Stimulated activated CD4-positive, alpha-beta T cell treated with anti-CD3 and anti-CD28 coated beads, Interleukin-1b, Interleukin-23, amount 100 ng/mL, for 24 hours (primary cell): ENCODE measurements around the gene C6orf52.
"Not testable (repeated sequence)": the region's sequence is repeated elsewhere in the genome, so short reads cannot be mapped to it uniquely, and the experiment has no call there.

Source experiments
- DNase-seq, 4 experiments: peaks; one replicate each; pipeline ENCODE4 v3.0.0-alpha.2; 2020; ENCODE audit warnings: low read depth in 4 of 4, low spot score in 1 of 4

The C6orf52 gene

DNA sequence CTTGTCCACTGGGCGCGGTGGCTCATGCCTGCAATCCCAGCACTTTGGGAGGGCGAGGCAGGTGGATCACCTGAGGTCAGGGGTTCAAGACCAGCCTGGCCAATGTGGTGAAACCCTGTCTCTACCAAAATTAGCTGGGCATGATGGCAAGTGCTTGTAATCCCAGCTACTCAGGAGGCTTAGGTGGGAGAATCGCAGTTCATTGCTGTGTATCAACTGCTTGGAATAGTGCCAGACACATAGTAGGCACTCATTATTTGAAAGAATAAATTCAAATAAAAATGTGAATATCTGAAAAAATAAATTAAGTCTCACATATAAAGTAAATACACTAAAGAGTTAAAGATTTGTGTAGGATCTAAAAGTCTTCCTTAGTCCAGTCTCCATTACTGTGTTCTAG, 2.2 kb upstream of the C6orf52 start:
- no peak for DNase-seq

DNA sequence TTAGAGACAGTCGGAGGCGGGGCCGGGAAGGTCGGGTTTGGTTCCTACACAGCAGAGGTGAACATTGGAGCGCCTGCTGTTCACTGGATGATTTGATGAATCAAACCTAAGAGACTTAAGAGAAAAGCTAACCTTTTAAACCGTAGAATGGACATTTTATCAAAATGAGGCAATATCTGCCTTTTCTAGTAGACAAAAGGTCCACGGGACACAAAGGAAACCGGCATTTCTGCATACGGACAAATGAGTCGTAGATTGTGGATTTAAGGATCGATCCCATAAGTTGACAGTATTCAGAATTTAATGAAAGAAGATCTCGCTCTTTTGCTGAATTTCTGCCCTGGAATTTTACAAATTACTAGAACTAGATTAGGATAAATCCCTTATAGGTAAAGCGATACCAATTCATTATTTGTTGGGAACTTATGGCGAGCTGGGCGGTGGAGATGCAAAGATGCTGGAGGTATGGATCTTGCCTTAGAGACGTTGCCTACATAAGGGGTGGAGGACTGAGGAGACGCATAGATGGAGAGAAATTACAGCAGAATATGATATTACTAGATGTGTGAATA, 756 bp upstream of the C6orf52 start:
- DNase-seq = no peak

DNA sequence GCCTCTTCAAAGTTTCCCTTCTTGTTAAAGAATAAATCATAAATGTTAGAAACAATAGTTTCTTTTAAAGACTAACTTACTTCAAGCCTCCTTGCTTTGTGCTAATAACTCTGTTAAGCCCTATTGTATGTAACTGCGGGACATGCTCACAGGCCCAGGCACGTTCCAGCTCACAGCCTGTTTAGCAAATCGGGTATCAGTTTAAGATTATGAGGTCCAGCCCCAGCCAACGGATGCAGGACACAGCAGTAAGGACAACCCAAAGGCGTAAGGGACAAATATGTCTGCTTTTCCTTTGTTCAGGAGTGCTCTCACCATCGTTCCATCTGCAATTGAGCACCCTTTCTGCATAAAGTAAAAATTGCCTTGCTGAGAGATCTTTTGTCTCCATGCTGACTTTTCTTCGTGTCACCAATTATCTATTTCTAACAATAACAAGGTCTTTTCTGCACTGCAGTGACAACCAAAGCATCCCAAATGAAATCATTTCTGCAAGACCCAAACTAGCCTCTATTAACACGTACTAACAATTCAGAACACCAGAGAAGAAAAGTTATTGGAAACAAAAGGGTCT, 1.4 kb downstream of the C6orf52 start:
- no peak for DNase-seq

DNA sequence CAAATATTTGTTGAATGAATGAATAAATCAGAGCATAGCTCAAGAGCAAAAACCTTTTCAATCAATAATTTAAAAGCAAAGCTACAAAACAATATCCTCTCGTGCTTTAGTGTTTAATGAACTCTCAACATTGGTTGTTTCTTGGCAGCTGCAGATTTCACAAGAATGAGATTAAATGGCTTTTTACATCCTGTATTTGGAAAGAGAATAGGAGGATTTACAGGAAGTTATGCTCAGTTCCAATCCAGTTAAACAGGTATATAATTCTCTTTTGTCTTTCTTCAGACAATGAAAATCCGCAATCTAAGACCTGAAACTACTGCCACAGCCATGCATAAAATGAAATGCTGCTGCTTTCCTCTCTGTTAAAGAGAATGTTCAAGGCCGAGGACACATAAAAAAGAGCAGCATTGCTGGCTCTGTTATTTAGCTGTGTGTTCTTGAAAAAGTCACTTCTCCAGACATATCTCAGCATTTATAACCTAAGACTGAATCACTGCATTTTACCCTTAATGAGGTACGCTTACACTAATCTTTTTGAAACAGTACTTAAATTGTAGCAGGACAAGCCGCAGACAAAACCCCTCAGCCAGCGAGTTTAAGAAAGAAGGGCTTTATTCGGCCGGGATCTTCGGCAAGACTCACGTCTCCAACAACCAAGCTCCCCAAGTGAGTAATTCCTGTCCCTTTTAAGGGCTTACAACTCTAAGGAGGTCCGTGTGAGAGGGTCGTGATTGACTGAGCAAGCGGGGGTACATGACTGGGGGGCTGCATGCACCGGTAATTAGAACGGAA, 3.6 kb downstream of the C6orf52 start:
- no peak for DNase-seq

DNA sequence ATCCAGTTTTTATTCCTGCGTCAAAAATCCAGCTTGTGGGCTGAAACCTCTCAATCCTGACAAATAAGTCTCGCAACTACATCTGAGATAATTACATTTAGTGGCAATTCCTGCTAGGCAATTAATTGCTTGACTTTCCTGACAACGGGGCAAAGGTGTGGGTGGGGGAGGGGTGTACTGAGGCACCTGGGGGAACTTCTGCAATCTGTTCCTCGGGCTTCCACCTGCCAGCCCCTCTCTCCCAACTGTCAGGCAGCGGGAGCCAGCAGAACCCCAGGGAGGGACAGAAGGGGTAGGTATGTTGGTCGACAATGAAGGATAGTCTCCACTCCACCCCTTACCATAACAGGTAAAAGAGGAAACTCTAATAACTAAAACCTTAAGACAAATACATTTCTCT, 6.8 kb downstream of the C6orf52 start:
- DNase-seq = no peak

DNA sequence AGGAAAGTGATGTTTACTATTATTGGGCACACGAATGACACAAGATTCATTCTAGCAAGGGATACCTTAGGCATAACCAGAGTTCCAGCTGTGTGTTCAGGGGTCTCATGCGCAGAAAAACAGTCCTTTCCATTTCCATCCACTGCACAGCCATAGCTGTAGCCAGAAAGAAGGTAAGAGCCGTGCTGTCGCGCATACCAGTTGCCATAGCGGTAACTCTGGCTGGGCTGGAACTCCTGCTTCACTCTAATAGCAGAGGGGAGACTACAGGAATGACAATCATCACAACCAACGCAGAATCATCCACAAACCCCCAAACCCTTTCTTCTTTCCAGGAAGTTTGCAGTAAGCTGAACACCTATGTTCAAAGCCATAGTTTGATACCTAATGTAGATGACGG, 7.5 kb downstream of the C6orf52 start:
- DNase-seq = no peak

DNA sequence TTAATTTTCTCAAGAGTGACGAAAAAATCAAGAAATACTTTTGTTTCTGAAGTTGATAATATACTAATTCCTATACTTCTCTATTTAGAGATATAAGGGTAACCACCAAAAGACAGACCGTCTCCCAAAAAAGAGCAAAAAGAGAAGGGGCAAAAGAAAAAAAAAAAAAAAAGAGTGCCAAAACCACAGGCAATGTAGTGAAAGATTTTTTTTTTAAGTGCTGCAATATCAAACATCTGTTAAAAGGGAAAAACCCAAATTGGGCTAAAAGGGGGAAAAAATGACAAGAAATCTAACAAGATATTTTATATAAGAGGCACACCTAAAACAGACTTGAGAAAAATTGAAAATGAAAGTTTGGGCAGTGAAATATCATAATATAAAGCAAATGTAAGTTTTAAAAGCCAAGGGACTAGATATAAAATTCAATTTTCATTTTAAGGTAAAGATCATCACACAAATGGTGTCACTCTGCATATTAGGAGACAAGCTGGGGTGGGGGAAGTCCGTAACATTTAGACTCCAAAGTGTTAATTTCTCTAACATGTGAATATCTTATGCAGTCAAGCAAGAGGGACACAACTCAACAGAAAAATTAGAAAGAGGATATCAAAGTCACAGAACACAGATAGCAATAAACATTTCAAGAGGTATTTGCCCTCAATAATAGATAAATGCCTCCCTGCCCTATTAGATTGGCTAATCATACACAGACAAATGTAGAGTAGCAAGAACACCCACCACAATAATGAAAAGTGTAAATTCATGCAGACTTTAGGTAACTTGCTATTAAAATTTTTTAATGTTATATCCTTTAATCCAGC, 9.1 kb downstream of the C6orf52 start:
- no peak for DNase-seq

DNA sequence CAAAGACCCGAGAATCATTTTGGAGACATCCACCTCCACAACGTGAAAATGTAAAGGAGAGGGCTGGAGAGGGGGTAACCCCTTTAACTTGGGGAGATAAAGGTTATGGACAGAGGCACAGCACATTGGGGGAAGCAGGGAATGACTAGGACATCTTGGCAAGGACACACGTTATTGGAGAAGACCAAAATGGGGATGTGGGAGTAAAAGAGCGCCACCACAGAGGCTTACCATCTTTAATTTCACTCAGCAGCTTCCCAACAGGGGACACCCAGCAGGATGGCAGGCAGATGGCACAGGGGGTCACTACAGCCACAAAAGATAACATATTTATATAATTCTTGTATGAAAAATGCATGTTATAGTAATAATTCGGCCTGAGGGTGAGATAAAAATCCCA, 9.8 kb downstream of the C6orf52 start:
- DNase-seq = no peak

DNA sequence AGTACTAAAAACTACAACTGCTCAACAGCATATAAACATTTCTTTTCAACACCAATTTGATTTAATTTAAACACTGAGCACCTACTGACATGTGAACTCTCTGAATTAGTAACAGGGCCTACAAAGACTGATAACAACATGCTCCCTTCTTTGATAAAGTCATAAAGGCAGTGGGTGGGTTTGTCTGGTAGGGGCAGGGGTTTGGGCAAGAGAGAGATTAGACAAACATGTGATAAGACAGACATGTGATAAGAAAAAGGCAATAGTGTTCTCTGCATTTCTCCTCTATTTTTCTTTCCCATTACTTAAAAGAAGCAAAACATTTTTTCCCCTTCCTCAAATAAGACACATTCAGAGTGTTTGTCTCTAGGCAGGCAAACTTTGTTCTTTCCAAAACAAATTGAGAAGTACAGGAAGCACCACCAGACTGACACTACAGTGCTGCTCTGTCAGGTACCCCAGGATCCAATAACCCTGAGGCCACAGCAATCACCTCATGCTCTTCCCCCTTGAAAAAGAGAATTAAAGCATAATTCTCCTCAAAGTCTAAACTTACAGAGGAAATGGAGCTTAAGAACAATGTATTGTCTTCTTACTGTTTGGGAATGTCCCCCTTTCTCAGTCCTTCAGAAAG, 11.9 kb downstream of the C6orf52 start:
- DNase-seq = no peak

DNA sequence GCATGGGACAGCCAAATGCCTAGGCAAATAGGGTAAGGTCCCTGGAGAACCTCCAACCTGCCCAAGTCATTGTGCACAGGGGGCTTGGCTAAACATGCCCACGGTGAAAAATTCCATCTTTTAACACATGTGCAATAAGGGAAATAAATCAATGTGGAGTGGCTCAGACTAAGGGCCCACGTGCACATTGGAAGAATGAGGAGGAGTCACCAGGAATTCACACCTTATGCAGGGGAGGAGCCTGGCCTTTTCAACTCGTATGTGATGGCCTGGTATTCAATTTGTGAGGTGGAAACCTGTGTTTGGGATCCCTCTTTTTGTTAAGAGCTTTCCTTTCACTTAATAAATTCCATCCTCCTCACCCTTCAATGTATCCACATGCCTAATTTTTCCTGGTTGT, 12.6 kb downstream of the C6orf52 start:
- DNase-seq = no peak

DNA sequence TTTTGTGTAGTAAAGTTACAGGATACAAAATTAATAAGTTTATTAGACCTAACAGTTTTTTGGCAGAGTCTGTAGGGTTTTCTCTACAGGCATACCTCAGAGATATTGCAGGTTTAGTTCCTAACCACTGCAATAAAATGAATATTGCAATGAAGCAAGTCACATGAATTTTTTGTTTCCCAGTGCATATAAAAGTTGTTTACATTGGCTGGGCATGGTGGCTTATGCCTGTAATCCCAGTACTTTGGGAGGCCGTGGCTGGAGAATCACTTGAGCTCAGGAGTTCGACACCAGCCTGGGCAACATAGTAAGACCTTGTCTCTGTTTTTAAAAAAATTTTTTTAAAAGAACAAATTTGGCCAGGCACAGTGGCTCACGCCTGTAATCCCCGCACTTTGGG, 16.0 kb downstream of the C6orf52 start:
- no peak for DNase-seq

DNA sequence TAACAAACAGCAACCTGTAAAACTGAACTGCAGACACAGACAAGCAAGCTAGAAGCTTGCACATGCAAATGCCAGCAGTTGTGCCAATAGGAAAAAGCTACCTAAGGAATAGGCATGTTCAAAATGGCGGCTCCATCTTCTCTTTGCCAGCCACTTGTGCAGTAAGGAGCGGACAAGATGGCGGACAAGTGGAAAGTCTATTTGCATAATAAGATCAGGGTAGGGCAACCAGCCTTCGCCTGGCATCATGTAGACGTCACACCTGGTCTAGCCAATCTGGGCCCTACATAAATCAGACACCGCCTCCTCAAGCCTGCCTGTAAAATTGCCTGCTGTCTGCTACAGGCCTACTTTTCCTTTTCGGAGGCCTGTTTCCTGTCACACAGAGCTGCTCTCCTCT, 18.0 kb downstream of the C6orf52 start:
- DNase-seq = no peak

DNA sequence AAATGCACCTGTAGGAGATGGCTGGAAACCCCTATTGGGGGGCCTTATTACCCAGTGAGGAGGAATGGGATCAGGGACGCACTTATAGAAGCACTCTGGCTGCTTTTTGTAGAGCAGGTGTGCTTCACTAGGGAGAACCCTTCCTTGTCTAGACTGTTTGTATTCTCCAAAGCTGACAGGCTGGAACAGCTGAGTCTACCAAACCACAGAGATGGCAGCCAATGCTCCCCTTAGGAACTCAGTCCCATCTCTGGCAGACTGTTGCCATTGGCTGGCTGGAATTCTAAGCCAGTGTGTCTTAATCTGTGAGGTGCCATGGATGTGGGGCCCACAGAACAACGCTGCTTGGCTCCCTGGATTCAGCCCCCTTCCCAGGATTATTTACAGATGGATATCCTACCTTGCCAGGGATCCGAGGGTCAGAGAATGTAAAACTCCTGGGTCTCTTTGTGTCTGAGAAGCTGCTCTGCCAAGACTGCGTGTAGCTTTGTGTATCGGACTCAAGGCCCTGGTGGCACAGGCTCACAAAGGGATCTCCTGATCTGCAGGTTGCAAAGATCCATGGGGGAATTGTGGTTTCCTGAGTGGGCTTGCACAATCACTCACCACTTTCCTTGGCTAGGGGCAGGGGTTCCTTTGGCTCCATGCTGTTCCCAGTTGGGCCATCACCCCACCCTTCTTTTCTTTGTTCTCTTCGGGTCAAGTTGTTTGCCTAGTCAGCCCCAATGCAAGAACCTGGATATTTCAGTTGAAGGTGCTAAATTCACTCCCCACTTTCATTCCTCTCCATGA, 26.1 kb downstream of the C6orf52 start:
- no peak for DNase-seq

DNA sequence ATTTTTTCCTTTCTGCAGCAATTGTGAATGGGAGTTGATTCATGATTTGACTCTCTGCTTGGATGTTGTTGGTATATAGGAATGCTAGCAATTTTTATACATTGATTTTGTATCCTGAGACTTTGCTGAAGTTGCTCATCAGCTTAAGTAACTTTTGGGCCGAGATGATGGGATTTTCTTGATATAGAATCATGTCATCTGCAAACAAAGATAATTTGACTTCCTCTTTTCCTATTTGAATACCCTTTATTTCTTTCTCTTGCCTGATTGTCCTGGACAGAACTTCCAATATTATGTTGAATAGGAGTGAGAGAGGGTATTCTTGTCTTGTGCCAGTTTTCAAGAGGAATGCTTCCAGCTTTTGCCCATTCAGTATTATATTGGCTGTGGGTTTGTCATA, 28.8 kb downstream of the C6orf52 start:
- not testable (repeated sequence) for DNase-seq

DNA sequence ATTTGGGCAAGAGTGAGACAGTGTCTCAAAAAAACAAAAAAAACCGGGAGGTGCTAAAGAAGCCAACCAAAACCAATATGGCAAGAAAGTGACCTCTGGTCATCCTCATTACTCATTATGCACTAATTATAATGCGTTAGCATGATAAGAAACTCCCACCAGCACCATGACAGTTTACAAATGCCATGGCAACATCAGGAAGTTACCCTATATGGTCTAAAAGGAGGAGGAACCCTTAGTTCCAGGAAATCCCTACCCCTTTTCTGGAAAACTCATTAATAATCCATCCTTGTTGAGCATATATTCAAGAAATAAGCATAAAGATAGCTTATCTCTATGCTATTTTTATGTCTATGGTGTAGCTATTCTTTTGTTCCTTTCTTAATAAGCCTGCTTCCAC, 31.7 kb downstream of the C6orf52 start:
- DNase-seq = no peak

DNA sequence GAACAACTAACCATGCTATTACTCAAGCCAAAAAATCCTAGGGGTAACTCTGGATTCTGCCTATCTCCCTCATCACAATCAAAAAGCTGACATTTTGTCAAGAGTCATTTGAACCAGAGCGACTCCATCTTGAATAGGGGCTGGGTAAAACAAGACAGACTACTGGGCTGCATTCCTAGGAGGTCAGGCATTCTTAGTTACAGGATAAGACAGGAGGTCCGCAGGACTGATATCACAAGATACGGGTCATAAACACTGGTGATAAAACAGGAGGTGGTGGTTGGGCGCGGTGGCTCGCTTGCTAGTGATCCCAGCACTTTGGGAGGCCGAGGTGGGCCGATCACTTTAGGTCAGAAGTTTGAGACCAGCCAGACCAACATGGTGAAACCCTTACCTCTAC, 32.2 kb downstream of the C6orf52 start:
- DNase-seq = no peak

DNA sequence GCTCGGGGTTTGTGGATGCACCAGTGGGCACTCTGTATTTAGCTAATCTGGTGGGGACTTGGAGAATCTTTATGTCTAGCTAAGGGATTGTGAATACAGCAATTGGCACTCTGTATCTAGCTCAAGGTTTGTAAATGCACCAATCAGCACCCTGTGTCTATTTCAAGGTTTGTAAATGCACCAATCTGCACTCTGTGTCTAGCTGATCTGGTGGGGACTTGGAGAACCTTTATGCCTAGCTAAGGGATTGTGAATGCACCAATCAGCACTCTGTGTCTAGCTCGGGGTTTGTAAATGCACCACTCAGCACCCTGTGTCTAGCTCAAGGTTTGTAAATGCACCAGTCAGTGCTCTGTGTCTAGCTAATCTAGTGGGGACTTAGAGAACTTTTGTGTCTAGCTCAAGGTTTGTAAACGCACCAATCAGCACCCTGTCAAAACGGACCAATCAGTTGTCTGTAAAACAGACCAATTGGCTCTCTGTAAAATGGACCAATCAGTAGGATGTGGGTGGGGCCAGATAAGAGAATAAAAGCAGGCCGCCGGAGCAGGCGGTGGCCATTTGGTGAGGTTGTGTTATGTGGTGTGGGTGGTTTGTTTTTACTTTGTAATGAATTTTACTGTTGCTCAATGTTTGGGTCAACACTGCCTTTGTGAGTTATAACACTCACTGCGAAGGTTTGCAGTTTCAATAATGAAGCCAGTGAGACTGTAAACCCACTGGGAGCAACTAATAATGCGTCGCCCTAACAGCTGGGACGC, 33.8 kb downstream of the C6orf52 start:
- not testable (repeated sequence) for DNase-seq

DNA sequence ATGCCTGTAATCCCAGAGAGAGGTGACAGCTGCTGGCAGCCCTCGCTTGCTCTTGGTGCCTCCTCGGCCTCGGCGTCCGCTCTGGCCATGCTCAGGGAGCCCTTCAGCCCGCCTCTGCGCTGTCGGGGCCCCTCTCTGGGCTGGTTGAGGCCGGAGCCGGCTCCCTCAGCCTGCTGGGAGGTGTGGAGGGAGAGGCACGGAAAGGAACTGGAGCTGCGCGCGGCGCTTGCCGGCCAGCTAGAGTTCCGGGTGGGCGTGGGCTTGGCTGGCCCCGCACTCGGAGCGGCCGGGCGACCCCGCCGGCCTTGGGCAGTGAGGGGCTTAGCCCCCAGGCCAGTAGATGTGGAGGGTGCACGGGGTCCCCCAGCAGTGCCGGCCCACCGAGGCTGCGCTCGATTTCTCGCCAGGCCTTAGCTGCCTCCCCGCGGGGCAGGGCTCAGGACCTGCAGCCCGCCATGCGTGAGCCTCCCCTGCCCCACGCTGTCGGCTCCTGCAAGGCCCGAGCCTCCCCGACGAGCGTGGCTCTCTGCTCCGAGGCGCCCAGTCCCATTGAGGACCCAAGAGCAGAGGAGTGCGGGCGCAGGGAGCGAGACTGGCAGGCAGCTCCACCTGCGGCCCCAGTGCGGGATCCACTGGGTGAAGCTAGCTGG, 34.6 kb downstream of the C6orf52 start:
- no peak for DNase-seq

DNA sequence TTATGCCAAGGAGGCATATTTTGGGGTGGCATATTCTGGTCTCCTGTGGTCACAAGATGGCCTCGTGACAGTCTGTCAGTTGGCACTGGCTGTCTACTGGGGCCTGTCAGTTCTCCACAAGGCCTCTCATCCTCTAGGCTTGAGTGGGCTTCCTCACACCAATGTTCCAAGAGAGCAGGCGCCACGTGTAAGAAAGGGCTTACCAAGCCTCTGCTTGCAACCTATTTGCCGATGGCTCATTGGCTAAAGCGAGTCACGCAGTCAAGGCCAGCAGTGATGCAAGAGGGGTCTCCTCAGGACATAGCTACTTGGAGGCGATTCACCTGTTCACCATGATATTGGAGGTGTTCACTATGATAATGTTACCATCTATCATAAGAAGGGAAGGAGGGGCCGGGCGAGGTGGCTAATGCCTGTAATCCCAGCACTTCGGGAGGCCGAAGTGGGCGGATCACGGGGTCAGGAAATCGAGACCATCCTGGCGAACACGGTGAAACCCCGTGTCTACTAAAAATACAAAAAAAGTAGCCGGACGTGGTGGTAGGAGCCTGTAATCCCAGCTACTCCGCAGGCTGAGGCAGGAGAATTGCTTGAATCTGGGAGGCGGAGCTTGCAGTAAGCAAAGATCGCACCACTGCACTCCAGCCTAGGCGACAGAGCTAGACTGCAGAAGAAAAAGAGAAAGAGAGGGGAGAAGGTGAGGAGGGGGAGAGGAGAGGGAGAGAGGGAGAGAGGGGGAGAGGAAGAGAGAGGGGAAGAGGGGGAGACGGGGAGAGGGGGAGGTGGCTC, 35.3 kb downstream of the C6orf52 start:
- DNase-seq = no peak
